Activated naive CD8-positive, alpha-beta T cell treated with anti-CD3 and anti-CD28 coated beads, Interleukin-2, amount 10 ng/mL, durations not matched to agents 7 days and 5 days (primary cell): ENCODE results near the gene KIAA0825. TPM values are rescaled to one million over a fixed set of nuclear protein-coding genes. Genes with fewer than 3 reads are reported as not detected.

Experiments used
- ATAC-seq: fragments of 150-1000 bp; cut with Tn5 transposase; one replicate; pipeline ENCODE4 v1.10.0; 2021; ENCODE audit warnings: low read depth, moderate library complexity
- POLR2A ChIA-PET: fragments of 350-600 bp; sonication (Branson Sonifier 250); formaldehyde crosslinking; loops from one replicate; lab custom pipeline; 2021; ENCODE audit warnings: antibody characterized with exemption; lab: Charles Lee
- DNase-seq: peaks from one replicate; pipeline ENCODE4 v3.0.0; 2021
- H3K27ac Mint-ChIP-seq: one replicate; pipeline ENCODE4 v1.8.0; 2022; ENCODE audit warnings: mild to moderate bottlenecking, mixed read lengths
- H3K27me3 Mint-ChIP-seq: one replicate; pipeline ENCODE4 v1.8.0; 2022; ENCODE audit warnings: mild to moderate bottlenecking, moderate library complexity, mixed read lengths
- H3K36me3 Mint-ChIP-seq: one replicate; pipeline ENCODE4 v1.8.0; 2021; ENCODE audit warnings: mild to moderate bottlenecking, mixed read lengths
- H3K4me1 Mint-ChIP-seq: one replicate; pipeline ENCODE4 v1.8.0; 2021; ENCODE audit warnings: mixed read lengths
- H3K4me3 Mint-ChIP-seq: one replicate; pipeline ENCODE4 v1.8.0; 2022; ENCODE audit warnings: mild to moderate bottlenecking, moderate library complexity, mixed read lengths
- H3K9me3 Mint-ChIP-seq: one replicate; pipeline ENCODE4 v1.8.0; 2021; ENCODE audit warnings: mixed read lengths
- total RNA-seq, 2 experiments: library from RNA; stranded (reverse); gene quantifications; one replicate each; pipeline ENCODE4 v1.2.3, GENCODE V29; 2021

KIAA0825 gene
- total RNA-seq, 2 experiments from 2014 or later: 1.9 to 2.2 TPM

DNA sequence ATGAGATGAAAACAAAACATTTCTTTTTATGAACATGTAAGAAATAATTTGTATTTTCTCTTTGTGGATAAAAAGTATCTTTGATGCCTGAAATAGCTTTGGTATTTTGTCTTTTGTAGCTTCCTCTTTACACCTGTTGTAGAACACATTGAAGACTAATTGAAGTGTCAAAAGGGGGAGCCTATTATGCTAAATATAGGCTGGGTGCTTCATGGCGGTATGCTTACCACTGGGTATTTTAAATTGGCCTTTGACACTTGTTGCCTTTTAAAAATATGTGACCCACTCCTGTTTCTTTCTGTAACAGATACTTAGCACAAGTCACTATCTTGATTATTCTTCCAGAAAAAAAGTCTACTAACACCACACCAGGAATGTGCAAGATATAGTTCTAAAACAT is 226.4 kb downstream of the KIAA0825 start:
- no peaks in the 10 kb centered on the region for H3K36me3 Mint-ChIP-seq
- no peaks in the 10 kb centered on the region for H3K4me1 Mint-ChIP-seq
- H3K27me3 Mint-ChIP-seq: no peaks in the 10 kb centered on the region
- H3K27ac Mint-ChIP-seq: no peak overlapping the region
- H3K9me3 Mint-ChIP-seq: no peaks in the 10 kb centered on the region
- no peak for ATAC-seq
- POLR2A ChIA-PET: no interaction called here
- no peak for DNase-seq
- no peak overlapping the region for H3K4me3 Mint-ChIP-seq

DNA sequence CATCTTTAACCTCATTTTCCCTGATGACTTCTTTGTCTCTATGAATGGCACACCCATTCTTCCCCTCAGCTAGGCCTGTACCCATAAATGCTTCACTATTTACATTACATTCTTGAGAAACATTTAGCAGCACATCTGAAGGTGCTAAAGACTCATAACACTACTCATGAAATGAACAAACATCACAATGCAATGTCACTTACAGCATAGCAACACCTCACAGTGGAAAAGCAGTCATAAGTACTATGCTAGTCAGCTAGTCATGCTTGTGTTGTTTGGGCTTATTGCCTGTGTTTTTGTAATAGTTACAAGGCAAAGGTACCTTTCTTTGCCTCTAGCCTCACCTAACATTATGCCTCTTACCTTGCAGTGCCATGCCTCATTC is 228.9 kb downstream of the KIAA0825 start:
- no peaks in the 10 kb centered on the region for H3K27me3 Mint-ChIP-seq
- ATAC-seq (no peak), DNase-seq (no peak)
- no peaks in the 10 kb centered on the region for H3K36me3 Mint-ChIP-seq
- H3K27ac Mint-ChIP-seq: no peak overlapping the region
- H3K9me3 Mint-ChIP-seq: no peaks in the 10 kb centered on the region
- H3K4me3 Mint-ChIP-seq: no peak overlapping the region
- POLR2A ChIA-PET: no interaction called here
- no peaks in the 10 kb centered on the region for H3K4me1 Mint-ChIP-seq

DNA sequence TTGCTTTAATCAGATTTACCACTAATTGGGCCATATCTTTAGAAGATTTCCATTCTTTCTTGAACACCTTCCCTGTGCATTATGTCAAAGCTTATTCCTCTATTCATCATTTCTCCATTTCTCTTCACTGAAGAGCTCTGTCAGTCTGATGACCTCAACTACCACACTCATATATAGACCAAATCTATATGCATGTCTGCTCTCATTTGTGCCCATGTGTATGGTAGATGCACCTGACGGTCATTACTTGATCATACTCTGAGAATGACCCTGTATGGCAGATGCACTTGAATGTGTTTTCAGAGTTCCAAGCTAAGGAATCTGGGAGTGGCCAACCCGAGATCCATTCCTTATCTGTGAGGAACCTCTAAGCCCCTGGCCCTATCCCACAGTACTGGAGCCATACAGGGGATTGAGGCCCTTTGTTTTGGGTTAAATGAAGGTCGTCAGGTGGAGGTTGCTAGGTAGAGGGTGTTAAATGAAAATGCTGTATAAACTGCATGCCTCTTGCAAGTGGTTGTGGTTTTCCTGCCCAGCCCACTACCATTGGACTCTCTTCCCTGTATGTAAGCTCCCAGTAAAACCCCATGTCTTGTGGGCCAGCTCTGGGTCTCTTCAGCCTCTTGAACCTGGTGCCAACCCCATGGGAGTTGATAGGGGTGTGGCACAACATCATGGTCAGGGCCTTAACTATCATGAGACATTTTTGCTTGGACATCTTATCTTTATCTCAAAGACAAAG is 229.5 kb downstream of the KIAA0825 start:
- no peak overlapping the region for H3K4me3 Mint-ChIP-seq
- no peaks in the 10 kb centered on the region for H3K4me1 Mint-ChIP-seq
- no peaks in the 10 kb centered on the region for H3K36me3 Mint-ChIP-seq
- no peak overlapping the region for H3K27ac Mint-ChIP-seq
- DNase-seq (no peak), ATAC-seq (no peak)
- H3K27me3 Mint-ChIP-seq: no peaks in the 10 kb centered on the region
- no peaks in the 10 kb centered on the region for H3K9me3 Mint-ChIP-seq
- POLR2A ChIA-PET: no interaction called here

DNA sequence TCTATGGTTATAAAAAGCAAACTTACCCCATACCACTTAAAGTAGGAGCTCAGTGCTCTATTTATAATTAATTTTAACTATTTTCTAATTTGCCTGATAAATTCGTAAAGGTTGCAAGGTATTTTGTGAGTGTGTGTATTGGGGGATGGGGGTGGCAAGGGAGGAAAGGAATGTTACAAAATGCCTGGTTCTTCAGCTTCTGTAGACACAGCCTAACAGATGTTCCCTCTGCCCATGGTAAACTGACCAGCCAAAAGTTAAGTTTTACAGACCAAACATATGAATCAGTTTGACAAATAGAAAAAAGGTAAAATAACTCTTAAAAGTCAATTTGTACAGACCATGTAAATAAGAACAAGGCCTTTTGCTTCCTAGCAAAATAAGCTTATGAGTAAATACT is 232.6 kb downstream of the KIAA0825 start:
- Mint-ChIP-seq H3K9me3 (no peaks in the 10 kb centered on the region), H3K36me3 (no peaks in the 10 kb centered on the region), H3K27me3 (no peaks in the 10 kb centered on the region), H3K4me1 (no peaks in the 10 kb centered on the region), H3K27ac (no peak overlapping the region), H3K4me3 (no peak overlapping the region)
- POLR2A ChIA-PET: no interaction called here
- ATAC-seq (no peak), DNase-seq (no peak)

DNA sequence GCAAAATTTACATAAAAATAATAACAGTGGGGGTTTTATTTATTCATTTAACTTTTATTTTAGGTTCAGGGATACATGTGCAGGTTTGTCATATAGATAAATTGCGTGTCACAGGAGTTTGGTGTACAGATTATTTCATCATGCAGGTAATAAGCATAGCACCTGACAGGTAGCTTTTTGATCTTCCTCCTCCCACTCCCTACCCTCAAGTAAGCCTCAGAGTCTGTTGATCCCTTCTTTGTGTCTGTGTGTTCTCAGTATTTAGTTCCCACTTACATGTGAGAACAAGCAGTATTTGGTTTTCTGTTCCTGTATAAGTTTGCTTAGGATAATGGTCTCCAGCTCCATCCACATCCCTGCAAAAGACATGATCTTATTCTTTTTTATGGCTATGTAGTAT is 240.3 kb downstream of the KIAA0825 start:
- no peaks in the 10 kb centered on the region for H3K36me3 Mint-ChIP-seq
- POLR2A ChIA-PET: no interaction called here
- no peak for DNase-seq
- H3K27ac Mint-ChIP-seq: no peak overlapping the region
- no peak for ATAC-seq
- H3K27me3 Mint-ChIP-seq: no peaks in the 10 kb centered on the region
- no peaks in the 10 kb centered on the region for H3K4me1 Mint-ChIP-seq
- no peak overlapping the region for H3K4me3 Mint-ChIP-seq
- H3K9me3 Mint-ChIP-seq: no peaks in the 10 kb centered on the region

DNA sequence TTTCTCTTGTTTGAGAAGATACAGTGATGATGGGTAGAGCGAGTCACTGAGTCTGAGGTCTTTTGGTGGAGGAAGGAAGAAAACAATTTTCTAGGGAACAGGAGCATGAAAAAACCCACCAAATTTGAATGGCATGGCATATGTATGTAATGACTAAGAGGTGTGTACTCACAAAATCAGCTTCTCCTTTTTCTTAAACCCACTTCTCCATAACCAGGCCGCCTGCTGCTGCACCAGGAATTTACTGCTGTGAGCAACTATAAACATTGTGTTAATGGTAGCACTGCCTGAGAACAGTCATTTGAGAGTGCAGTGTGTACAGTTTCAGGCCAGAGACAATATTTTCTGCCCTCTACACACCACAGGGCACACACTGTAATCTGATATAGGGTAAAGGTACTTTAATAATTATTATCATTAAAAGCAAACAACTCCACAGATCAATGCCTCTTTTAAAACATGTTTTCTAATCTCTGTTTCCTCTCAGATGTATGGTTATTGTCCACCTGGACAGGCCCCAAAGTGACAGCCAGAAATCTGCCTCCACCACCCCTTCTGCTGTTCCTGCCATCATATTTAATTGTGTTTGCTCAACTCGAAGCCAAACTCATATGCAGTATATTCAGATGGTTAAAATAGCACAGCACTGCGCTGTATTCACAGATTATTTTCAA is 241.6 kb downstream of the KIAA0825 start:
- H3K4me1 Mint-ChIP-seq: no peaks in the 10 kb centered on the region
- H3K9me3 Mint-ChIP-seq: no peaks in the 10 kb centered on the region
- POLR2A ChIA-PET: no interaction called here
- no peak for ATAC-seq
- H3K27ac Mint-ChIP-seq: no peak overlapping the region
- no peaks in the 10 kb centered on the region for H3K36me3 Mint-ChIP-seq
- H3K27me3 Mint-ChIP-seq: no peaks in the 10 kb centered on the region
- no peak for DNase-seq
- H3K4me3 Mint-ChIP-seq: no peak overlapping the region

DNA sequence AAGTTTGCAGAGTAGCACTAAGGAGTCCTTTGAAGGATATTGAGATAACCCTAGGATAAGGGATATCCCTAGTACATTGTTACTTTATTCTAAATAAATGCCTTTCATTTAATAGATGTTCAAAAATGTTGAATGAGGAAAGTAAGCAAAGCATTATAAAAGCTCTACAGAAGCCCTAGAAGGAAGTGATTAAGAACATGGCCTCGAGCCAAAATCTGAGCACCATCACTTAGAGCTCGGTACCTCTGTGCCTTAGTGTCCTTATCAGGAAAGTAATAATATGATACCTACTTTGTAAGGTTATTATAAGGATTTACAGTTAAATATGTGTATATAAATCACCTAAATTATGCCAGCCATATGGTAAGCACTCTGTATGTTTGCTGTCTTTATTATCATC is 242.6 kb downstream of the KIAA0825 start:
- H3K27me3 Mint-ChIP-seq: no peaks in the 10 kb centered on the region
- H3K27ac Mint-ChIP-seq: no peak overlapping the region
- H3K4me1 Mint-ChIP-seq: no peaks in the 10 kb centered on the region
- DNase-seq (no peak), ATAC-seq (no peak)
- H3K9me3 Mint-ChIP-seq: no peaks in the 10 kb centered on the region
- no peak overlapping the region for H3K4me3 Mint-ChIP-seq
- POLR2A ChIA-PET: no interaction called here
- H3K36me3 Mint-ChIP-seq: no peaks in the 10 kb centered on the region

DNA sequence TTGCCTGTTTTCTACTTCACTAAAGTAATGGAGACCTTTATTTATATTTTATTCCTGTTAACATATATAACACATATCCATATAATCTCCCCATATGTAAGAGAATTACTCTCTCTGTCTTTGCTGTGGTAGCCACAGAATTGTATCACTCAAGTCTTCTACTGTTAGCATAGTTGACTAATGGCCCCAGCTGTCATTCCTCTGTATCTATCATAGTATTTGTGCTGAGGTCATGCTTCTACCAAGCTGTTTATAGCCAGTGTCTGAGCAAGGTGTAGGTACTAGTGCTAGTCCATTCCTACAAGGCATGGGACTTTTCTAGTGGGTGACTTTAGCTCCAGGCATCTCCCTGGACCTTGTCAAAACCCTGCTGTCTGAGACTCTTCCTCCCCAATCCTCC is 244.1 kb downstream of the KIAA0825 start:
- no peaks in the 10 kb centered on the region for H3K9me3 Mint-ChIP-seq
- POLR2A ChIA-PET: no interaction called here
- H3K4me1 Mint-ChIP-seq: no peaks in the 10 kb centered on the region
- no peaks in the 10 kb centered on the region for H3K27me3 Mint-ChIP-seq
- DNase-seq (no peak), ATAC-seq (no peak)
- H3K4me3 Mint-ChIP-seq: no peak overlapping the region
- no peak overlapping the region for H3K27ac Mint-ChIP-seq
- no peaks in the 10 kb centered on the region for H3K36me3 Mint-ChIP-seq

DNA sequence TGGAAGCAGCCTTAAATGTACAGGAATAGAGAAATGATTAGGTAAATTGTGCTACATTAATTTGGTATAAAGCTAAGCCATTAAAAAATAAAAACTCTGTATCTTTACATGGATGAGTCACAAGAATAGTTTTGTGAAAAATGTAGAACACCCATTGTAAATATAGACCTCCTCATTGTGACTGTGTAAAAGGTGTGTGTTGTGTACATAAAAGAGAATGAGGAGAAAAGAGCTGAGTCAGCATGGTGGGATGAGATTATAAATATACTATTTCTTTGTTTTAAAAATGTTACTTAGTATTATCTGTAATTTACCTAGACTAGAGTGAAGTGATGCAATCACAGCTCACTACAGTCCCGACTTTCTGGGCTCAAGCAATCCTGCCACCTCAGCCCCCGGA is 250.5 kb downstream of the KIAA0825 start:
- POLR2A ChIA-PET: no interaction called here
- ATAC-seq (no peak), DNase-seq (no peak)
- H3K4me1 Mint-ChIP-seq: no peaks in the 10 kb centered on the region
- H3K9me3 Mint-ChIP-seq: no peaks in the 10 kb centered on the region
- H3K27ac Mint-ChIP-seq: no peak overlapping the region
- no peaks in the 10 kb centered on the region for H3K36me3 Mint-ChIP-seq
- no peaks in the 10 kb centered on the region for H3K27me3 Mint-ChIP-seq
- no peak overlapping the region for H3K4me3 Mint-ChIP-seq

DNA sequence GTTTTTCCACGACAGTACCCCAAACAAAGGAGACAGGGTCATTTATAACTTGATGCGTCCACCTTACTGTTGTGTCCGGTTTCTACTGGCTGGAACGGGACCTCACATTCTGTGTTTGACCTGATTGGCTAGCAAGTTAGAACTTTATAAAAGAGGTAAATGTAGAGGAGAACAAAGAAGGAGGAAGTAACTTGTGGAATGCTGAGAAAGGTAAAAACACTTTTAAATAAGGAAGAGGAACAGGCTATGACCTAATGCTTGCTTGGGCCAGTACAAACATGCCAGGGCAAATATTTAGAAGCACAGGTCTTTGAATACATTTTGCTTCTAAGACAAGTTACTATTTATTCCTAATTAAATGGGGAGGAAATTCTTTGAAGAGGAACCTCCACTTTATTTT is 251.6 kb downstream of the KIAA0825 start:
- no peaks in the 10 kb centered on the region for H3K4me1 Mint-ChIP-seq
- no peaks in the 10 kb centered on the region for H3K36me3 Mint-ChIP-seq
- H3K27me3 Mint-ChIP-seq: no peaks in the 10 kb centered on the region
- DNase-seq (no peak), ATAC-seq (no peak)
- H3K4me3 Mint-ChIP-seq: no peak overlapping the region
- POLR2A ChIA-PET: no interaction called here
- H3K9me3 Mint-ChIP-seq: no peaks in the 10 kb centered on the region
- H3K27ac Mint-ChIP-seq: no peak overlapping the region

DNA sequence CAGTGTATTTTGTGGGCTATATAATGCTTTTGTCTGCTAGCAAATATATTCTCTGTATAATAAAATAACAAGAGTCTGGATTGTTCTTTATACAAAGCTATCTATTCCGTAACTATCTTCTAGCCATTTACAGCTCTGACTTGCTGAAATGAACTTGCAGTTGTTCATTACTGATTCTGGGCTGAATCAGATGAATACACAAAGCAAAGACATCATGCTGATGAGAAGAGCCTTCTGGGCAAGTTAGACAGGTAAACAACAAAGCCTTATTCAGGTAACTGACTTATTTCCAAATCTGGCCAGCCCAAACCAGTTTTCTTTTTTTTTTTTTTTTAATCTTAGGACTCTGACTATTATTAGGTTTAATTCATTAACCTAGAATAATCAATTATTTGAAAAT is 255.5 kb downstream of the KIAA0825 start:
- Mint-ChIP-seq H3K4me3 (no peak overlapping the region), H3K27ac (no peak overlapping the region), H3K4me1 (no peaks in the 10 kb centered on the region), H3K36me3 (no peaks in the 10 kb centered on the region), H3K27me3 (no peaks in the 10 kb centered on the region), H3K9me3 (no peaks in the 10 kb centered on the region)
- POLR2A ChIA-PET: no interaction called here
- ATAC-seq (no peak), DNase-seq (no peak)

DNA sequence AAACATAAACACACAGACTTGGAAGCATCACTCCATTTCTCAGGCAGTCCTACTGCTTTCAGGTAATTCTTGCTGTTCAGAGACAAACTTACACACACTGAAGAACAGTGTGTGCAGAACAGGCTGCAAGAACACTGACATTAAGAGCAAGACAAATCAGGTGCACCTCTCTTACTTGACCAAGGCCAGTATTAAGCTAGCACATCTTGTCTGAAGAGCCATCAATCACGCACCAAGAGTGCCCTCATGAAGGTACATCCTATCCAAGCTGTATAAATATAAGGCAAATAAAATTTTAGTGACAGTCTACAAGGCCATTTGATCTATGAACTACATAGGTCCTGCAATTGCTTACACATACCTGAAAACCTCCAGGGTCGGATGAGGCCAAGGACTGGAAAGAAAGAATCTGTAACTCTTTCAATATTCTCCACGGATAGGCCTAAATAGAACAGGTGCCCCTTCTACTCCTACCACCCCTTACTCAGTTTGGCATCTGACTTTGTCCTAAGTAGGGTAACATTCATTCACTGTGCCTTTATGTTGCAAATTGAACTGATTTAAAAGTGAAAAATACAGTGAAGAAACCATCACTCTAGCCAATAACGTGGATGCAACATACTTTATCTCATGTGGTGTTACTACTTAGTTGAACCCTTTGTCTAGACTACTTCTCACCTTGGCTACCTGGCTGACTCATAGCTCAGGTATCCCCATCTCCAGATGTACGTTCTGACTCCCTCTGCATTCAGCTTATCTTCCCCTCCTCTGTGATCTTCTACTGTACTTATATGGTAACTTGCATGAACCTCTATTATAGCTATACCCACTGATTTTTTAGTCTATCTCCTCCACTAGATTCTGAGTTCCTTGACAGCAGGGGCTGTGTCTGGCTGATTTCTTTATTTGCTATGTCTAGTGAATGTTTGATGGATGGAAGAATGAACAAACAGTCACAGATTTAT is 256.3 kb downstream of the KIAA0825 start:
- DNase-seq (no peak), ATAC-seq (no peak)
- H3K4me1 Mint-ChIP-seq: no peaks in the 10 kb centered on the region
- no peak overlapping the region for H3K27ac Mint-ChIP-seq
- no peaks in the 10 kb centered on the region for H3K9me3 Mint-ChIP-seq
- H3K36me3 Mint-ChIP-seq: no peaks in the 10 kb centered on the region
- H3K4me3 Mint-ChIP-seq: no peak overlapping the region
- no peaks in the 10 kb centered on the region for H3K27me3 Mint-ChIP-seq
- POLR2A ChIA-PET: no interaction called here

DNA sequence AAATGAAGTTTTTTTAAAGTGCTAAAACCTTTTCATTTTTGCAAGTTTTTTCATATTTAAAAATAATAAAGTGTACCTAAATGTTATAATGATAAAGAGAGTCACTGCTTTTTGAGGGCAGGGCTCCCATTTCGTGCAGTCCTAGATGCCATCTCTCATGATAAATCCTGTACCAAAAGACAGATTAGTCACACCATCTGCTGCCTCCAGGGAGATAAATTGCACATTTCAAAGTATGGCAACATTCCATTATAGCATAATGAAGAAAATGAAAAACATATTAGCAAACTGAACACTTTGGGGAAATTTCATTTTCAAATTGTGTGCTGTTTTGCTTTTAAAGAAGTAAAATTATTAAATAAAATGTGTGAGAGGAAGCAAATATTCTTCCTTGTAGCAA is 257.2 kb downstream of the KIAA0825 start:
- DNase-seq (no peak), ATAC-seq (no peak)
- POLR2A ChIA-PET: no interaction called here
- H3K36me3 Mint-ChIP-seq: no peaks in the 10 kb centered on the region
- no peak overlapping the region for H3K4me3 Mint-ChIP-seq
- H3K27ac Mint-ChIP-seq: no peak overlapping the region
- no peaks in the 10 kb centered on the region for H3K9me3 Mint-ChIP-seq
- no peaks in the 10 kb centered on the region for H3K27me3 Mint-ChIP-seq
- H3K4me1 Mint-ChIP-seq: no peaks in the 10 kb centered on the region
